ENCODE results near the gene SLC38A3. TPM values are rescaled to one million over a fixed set of nuclear protein-coding genes. Genes with fewer than 3 reads are reported as not detected.

SLC38A3 gene
- total and polyA plus RNA-seq, 9 of the 15 experiments (the other 6 are each of a cell fraction or from before 2014, with no cell fraction given) = 0.09 to 0.38 (median 0.16) TPM; not detected in 6

GRCh38 chr3:50230104-50230793 lies 25.2 kb downstream of the SLC38A3 start (continued):
- no peak for TF ChIP-seq PRDM10 (IDR thresholded peaks at IDR 0.05; ENCODE audit: partially characterized antibody)
- TF ChIP-seq NUFIP1 (IDR thresholded peaks at IDR 0.05; ENCODE audit: partially characterized antibody) = no peak
- no peak for TF ChIP-seq FOXP1 (CRISPR knock-in tag; IDR thresholded peaks at IDR 0.05)
- no peak for TF ChIP-seq BRD4 (IDR thresholded peaks at IDR 0.05)
- no peak for TF ChIP-seq ZNF23 (CRISPR knock-in tag; IDR thresholded peaks at IDR 0.05)
- TF ChIP-seq TCF15 (CRISPR knock-in tag; IDR thresholded peaks at IDR 0.05) = no peak
- no peak for TF ChIP-seq SNIP1 (IDR thresholded peaks at IDR 0.05; ENCODE audit: low read depth)
- peak; percentile 58; the same call in 1 of the 2 replicates for TF ChIP-seq NR2C1 (IDR thresholded peaks at IDR 0.05)
- peak; percentile 42; the same call in 1 of the 2 replicates for TF ChIP-seq NR2C1 (tag; IDR thresholded peaks at IDR 0.05)
- TF ChIP-seq IRF1 (CRISPR knock-in tag; IDR thresholded peaks at IDR 0.05; ENCODE audit: borderline replicate concordance) = no peak
- TF ChIP-seq CLOCK (CRISPR knock-in tag; IDR thresholded peaks at IDR 0.05; ENCODE audit: borderline replicate concordance) = no peak
- 0 out of 2 replicates have a peak, but pooled peaks have one; percentile 11 for TF ChIP-seq MAX (CRISPR knock-in tag; IDR thresholded peaks at IDR 0.05)

Data from K562 (cell line).